ENCODE data around the gene PA2G4.

DNA sequence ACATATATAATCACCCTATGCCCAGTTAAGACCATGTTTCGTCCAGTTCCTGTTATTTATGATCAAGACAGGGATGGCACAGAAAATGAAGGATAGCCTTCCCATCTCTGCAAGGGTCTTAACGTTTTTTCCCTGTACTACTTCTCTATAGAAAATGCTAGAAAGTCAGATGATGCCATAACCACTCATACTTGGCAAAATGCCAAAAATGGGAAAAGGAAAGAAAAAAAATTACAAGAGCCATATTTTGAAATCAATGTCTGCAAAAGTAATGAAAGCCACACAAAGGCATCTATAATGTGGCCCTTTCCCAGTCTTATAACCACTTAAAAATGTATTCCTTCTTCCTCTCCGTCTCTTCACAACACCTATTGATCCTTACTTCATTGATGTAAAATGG, 46.2 kb downstream of the PA2G4 start:
- TF ChIP-seq CTCF (IDR thresholded peaks at IDR 0.05; ENCODE audit: low read depth, low read length) = no peak
- TF ChIP-seq EZH2phosphoT487 (IDR thresholded peaks at IDR 0.05; ENCODE audit: low read depth) = no peak

All from OCI-LY3 (cell line).